Measurements from ENCODE around the gene NUDT14. TPM values are rescaled to one million over a fixed set of nuclear protein-coding genes. Genes with fewer than 3 reads are reported as not detected.

NUDT14 gene
- total RNA-seq, 2 donors from 2014 or later, result 43.4 to 59.5 TPM

- Histone ChIP-seq H3K9me3 (ENCODE audit: control insufficient read depth, low read length) (no peaks in the 10 kb centered on the region), H3K9ac (ENCODE audit: extremely low read depth, low read length, poor library complexity, severe bottlenecking) (no peak overlapping the region), H3K27ac (ENCODE audit: low read depth, low read length) (no peak overlapping the region), H3K36me3 (ENCODE audit: control insufficient read depth, insufficient read depth, low read length) (no peaks in the 10 kb centered on the region), H3K4me3 (ENCODE audit: low read length) (no peak overlapping the region), H3K4me1 (ENCODE audit: control insufficient read depth, insufficient read depth, low read length) (no peaks in the 10 kb centered on the region), H3K27me3 (ENCODE audit: control insufficient read depth, insufficient read depth, low read length, poor library complexity, severe bottlenecking) (no peaks in the 10 kb centered on the region)
- H3K4me1 Mint-ChIP-seq, result no peaks in the 10 kb centered on the region
- no peaks in the 10 kb centered on the region for H3K27me3 Mint-ChIP-seq (ENCODE audit: insufficient read depth)
- no peak overlapping the region for H3K27ac Mint-ChIP-seq
- no peak for DNase-seq
- TF ChIP-seq CTCF (conservative IDR thresholded peaks at IDR 0.05), result no peak
- 88% methylated on average over 41 to 48 of the region's 48 CpGs for WGBS, 2 experiments (ENCODE audit: insufficient coverage in 1 of 2, insufficient read length in 1 of 2)
- H3K36me3 Mint-ChIP-seq (ENCODE audit: low read depth), result no peaks in the 10 kb centered on the region
- H3K9me3 Mint-ChIP-seq, result no peaks in the 10 kb centered on the region
- H3K4me3 Mint-ChIP-seq, result no peak overlapping the region
These were observed 25.3 kb downstream of the NUDT14 start for GRCh38 chr14:105155681-105156413.

- Mint-ChIP-seq H3K9me3 (no peaks in the 10 kb centered on the region), H3K4me1 (no peaks in the 10 kb centered on the region), H3K27me3 (ENCODE audit: insufficient read depth) (no peaks in the 10 kb centered on the region), H3K36me3 (ENCODE audit: low read depth) (no peaks in the 10 kb centered on the region), H3K4me3 (no peak overlapping the region), H3K27ac (no peak overlapping the region)
- no peak for DNase-seq
- 76 to 91% methylated on average over 9 to 24 of the region's 24 CpGs for WGBS, 2 experiments (ENCODE audit: insufficient coverage in 1 of 2, insufficient read length in 1 of 2)
- H3K9ac ChIP-seq (ENCODE audit: extremely low read depth, low read length, poor library complexity, severe bottlenecking), result no peak overlapping the region
- TF ChIP-seq CTCF (conservative IDR thresholded peaks at IDR 0.05), result no peak
- no peak overlapping the region for H3K27ac ChIP-seq (ENCODE audit: low read depth, low read length)
- no peaks in the 10 kb centered on the region for H3K4me1 ChIP-seq (ENCODE audit: control insufficient read depth, insufficient read depth, low read length)
- no peaks in the 10 kb centered on the region for H3K36me3 ChIP-seq (ENCODE audit: control insufficient read depth, insufficient read depth, low read length)
- no peaks in the 10 kb centered on the region for H3K27me3 ChIP-seq (ENCODE audit: control insufficient read depth, insufficient read depth, low read length, poor library complexity, severe bottlenecking)
- H3K9me3 ChIP-seq (ENCODE audit: control insufficient read depth, low read length), result no peaks in the 10 kb centered on the region
- H3K4me3 ChIP-seq (ENCODE audit: low read length), result no peak overlapping the region
These were observed 26.0 kb downstream of the NUDT14 start for GRCh38 chr14:105155071-105155651.

- Mint-ChIP-seq H3K27ac (no peak overlapping the region), H3K27me3 (ENCODE audit: insufficient read depth) (no peaks in the 10 kb centered on the region)
- no peak overlapping the region for H3K9ac ChIP-seq (ENCODE audit: extremely low read depth, low read length, poor library complexity, severe bottlenecking)
These were observed 26.6 kb downstream of the NUDT14 start for GRCh38 chr14:105154476-105154871.

More at GRCh38 chr14:105154476-105154871, 26.6 kb downstream of the NUDT14 start:
- no peaks in the 10 kb centered on the region for H3K4me1 ChIP-seq (ENCODE audit: control insufficient read depth, insufficient read depth, low read length)
- Mint-ChIP-seq H3K36me3 (ENCODE audit: low read depth) (no peaks in the 10 kb centered on the region), H3K4me1 (no peaks in the 10 kb centered on the region), H3K4me3 (no peak overlapping the region), H3K9me3 (no peaks in the 10 kb centered on the region)
- H3K27me3 ChIP-seq (ENCODE audit: control insufficient read depth, insufficient read depth, low read length, poor library complexity, severe bottlenecking), result no peaks in the 10 kb centered on the region
- no peak overlapping the region for H3K4me3 ChIP-seq (ENCODE audit: low read length)
- H3K9me3 ChIP-seq (ENCODE audit: control insufficient read depth, low read length), result no peaks in the 10 kb centered on the region
- no peak overlapping the region for H3K27ac ChIP-seq (ENCODE audit: low read depth, low read length)
- no peak for TF ChIP-seq CTCF (conservative IDR thresholded peaks at IDR 0.05)
- 80 to 86% methylated on average over 8 to 12 of the region's 12 CpGs for WGBS, 2 experiments (ENCODE audit: insufficient coverage in 1 of 2, insufficient read length in 1 of 2)
- no peaks in the 10 kb centered on the region for H3K36me3 ChIP-seq (ENCODE audit: control insufficient read depth, insufficient read depth, low read length)
- DNase-seq, result no peak
